ENCODE data around the gene LRRC3B.
"Not testable (repeated sequence)": the region's sequence is repeated elsewhere in the genome, so short reads cannot be mapped to it uniquely, and the experiment has no call there.

LRRC3B gene, protein sequence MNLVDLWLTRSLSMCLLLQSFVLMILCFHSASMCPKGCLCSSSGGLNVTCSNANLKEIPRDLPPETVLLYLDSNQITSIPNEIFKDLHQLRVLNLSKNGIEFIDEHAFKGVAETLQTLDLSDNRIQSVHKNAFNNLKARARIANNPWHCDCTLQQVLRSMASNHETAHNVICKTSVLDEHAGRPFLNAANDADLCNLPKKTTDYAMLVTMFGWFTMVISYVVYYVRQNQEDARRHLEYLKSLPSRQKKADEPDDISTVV

DNA sequence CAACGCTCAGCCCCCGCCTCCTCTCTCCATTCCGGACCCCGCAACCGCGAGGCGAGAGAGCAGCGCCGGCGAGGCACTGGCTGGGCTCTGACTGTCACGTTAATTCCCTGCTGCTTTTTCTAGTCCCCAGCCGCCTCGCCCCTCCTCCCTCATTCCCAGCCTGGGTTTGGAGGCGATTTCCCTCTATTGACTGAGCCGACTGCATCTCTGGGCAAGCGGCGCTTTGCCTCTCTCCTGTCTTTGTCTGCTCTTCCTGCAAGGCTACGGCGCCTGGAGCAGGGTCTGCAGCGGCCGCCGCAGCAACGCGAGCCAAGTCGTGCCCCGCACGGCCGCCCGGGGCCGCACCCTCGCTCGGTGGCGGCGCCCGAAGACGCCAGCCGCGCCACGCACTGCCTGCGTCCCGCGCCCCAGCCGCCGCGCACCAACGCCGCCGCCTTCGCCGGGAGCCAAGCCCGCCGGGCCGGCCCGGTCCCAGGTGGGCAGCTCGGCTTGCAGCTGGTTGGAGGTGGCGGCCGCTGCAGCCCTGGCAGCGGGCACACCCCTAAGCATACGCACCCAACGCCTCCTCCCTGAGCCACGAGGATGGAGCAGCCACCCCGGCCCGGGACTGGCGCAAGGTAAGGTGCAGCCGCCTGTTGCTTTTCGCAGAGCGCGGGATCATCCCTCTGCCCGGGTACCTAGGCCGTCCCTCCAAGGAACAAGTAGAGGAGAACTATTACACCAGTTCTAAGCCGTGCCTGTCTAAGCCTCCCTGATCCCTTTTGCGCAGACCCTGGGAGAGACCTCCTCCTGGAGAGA is at the start of gene LRRC3B:
Gene LRRC3B (plus strand): TSS at position 152 of the 798 bp plus-strand sequence. CDS start 86,901 bp downstream, outside the sequence.
- DNase-seq, result no peak

DNA sequence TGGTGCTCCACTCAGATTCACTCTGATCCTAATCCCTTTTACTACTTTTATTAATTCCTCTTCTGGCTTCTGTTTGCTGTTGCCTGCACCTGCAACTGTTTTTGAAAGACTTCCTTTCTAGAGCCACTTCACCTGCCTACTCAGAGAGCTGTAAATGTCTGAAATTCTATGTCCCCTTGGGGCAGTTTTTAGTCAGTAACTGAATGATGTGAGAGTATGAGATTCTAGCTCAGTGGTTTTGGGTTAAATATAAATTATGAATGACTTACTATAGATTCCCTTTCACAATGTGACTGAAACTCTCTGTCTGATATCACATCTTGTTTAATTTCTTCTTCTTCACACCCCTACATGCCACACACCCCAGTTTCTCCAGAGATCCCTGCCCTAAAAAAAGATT is 47.8 kb upstream of the LRRC3B start:
- DNase-seq, result no peak

DNA sequence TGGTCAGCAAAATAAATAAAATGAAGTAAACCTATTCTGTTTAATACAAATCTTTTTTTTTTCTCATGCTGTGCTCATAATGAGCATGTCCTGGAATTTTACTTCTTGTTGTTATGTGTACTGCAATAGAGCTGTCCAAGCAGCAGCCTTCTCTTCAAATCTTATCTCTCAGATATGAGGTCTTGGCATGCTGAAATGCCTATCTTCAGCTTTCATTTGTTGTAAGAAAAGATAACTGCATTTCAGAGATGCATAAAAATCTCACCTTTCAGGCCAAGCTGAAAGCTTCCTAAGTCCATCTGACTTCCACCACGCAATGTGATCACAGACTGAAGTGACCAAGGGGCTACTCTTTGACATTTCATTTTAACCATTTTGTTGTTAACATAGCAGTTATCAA is 43.5 kb upstream of the LRRC3B start:
- DNase-seq, result no peak

DNA sequence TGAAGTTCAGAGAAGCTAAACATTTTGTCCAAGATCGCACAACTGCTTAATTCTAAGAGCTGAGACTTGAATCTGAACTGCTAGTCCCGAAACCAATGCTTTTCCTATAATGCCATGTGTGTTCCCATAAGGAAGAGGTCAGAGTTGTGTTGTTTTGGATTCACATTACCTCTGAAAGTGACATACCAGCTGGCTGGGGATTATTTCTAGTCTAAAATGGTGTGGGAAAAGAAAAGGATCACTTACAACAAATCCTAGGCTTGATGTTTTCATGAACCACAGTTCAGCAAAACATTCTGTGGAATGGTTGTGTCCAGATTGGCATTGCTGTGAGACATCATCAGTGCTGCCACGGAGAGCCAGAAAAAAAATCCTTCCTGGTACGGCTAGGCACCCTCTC is 35.0 kb upstream of the LRRC3B start:
- DNase-seq, result no peak

DNA sequence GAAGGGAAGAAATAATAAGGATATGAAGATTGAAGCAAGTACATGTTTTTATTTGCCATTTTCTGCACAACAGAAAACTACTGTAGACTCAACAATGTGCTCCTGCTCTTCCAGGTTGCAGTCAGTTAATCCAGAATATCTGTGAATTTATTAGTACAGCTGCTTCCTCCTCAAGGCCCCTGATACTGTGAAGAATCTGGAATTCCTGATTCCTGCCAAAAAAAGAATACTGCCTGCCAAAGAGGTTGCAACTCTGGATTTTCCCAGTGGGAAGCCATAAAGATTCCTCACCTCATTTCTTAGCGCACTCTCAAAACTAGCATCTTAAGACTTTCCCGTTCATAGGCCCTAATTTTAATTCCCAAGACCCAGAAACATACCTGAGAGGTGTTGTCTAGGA is 33.6 kb upstream of the LRRC3B start:
- DNase-seq, result no peak

DNA sequence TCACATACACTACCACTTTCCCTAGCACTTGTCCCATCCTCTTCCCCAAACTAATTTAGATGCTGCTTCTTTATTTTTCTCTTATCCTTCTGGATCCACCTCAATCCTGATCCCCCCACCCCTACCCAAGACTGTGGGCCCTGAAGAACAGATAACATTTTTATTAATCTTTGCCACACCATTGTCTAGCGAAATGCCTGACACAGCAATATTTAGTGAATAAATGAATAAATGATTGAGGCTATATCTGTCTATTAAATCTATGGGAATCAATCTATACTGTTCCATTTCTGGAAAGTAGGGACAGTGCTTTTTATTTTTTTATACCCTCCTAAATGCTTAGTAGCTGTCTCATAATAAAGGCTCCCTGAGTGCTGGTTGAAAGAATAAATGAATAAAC is 32.9 kb upstream of the LRRC3B start:
- no peak for DNase-seq

DNA sequence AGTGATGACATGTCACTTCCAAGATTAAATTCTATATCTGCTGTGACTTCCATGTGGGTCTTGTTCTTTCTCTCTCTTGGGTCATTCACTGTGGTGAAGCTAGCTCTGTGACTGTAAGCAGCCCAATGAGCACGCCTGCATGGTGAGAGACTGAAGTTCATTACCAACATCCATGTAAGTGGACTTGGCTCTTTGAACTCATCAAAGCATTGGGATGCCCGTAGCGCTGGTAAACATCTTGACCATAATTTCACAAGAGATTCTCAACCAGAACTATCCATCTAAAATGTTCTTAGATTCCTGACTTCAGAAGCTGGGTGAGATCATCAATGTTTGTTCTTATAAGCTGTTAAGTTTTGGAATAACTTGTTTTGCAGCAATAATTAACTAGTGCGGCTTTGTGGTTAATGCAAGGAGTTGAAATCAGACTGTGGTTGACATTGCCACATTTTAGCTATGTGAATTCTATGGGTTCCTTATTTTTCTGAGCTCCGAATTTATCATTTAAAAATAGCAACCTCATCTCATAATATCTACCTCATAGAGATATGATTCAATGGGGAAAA is 31.6 kb upstream of the LRRC3B start:
- DNase-seq, result no peak

DNA sequence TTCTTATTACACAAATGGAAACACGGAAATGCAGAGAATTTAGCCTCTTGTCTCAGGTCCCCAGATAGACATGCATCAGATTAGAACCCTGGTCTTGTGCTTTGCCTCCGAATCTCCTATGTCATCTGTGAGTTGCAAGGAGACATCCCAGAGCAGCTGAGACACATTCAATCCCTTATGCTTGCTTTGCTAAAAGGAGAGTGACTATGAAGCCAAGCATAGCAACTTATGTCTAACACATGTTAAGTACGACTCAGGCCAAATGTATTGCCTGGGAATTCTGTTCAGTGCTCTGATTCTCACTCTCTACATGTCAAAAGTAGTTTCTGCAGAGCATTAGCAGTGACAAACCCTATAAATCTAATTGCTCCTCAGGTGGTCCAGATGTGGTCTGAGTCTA is 30.6 kb upstream of the LRRC3B start:
- DNase-seq, result no peak

DNA sequence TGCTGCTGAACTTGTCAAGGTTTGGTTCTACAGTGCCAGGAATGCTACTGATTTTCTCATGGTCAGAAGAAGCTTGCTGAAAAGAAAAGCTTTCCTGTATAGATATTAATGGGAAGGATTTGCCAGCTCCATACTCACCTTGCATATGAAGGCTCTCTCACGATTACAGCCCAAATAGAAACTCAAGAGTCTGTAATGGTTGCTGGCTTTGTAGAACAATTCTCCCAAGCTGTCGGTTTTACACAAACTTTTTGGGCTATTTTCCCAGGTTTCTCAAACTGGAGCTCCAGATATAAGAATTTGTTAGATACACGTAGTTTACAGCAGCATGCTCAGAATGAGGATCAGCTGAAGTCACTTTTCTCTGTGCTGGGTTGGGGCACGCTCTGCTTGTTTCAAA is 30.1 kb upstream of the LRRC3B start:
- no peak for DNase-seq

DNA sequence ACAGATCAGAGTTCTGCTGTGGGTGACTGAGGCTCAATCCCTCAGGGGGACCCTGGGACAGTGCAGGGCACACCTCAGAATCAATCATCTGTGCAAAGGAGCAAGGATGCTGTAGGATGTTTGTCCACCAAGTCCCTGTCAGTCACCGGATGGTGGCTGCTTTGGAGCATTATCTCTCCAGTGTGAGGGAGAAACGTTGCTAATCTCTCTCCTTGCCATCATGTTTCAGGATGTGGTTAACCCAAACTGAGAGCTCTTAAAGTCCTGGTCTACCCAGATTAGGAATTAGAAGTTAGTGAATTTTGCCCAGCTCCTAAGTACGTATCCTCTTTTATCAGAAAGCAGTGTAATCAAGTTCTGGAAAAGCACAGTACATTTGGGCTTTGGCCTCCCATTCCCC is 26.2 kb upstream of the LRRC3B start:
- no peak for DNase-seq

DNA sequence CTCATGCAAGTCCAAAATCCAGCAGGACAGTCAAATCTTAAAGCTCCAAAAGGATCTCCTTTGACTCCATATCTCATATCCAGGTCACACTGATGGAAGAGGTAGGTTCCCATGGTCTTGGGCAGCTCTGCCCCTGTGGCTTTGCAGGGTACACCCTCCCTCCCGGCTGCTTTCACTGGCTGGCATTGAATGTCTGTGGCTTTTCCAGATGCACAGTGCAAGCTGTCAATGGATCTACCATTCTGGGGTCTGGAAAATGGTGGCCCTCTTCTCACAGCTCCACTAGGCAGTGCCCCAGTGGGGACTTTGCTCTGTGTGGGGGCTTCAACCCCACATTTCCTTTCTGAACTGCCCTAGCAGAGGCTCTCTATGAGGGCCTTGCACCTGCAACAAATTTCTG is 19.3 kb upstream of the LRRC3B start:
- DNase-seq, result not testable (repeated sequence)

DNA sequence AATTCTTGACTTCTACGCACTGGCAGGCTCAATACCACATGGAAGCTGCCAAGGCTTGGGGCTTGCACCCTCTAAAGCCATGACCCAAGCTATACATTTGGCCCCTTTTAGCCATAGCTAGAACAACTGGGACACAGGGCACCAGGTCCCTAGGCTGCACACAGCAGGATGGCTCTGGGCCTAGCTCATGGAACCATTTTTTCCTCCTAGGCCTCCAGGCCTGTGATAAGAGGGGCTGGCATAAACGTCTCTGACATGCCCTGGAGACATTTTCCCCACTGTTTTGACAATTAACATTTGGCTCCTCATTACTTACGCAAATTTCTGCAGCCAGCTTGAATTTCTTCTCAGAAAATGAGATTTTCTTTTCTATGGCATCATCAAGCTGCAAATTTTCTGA is 18.8 kb upstream of the LRRC3B start:
- DNase-seq, result not testable (repeated sequence)

DNA sequence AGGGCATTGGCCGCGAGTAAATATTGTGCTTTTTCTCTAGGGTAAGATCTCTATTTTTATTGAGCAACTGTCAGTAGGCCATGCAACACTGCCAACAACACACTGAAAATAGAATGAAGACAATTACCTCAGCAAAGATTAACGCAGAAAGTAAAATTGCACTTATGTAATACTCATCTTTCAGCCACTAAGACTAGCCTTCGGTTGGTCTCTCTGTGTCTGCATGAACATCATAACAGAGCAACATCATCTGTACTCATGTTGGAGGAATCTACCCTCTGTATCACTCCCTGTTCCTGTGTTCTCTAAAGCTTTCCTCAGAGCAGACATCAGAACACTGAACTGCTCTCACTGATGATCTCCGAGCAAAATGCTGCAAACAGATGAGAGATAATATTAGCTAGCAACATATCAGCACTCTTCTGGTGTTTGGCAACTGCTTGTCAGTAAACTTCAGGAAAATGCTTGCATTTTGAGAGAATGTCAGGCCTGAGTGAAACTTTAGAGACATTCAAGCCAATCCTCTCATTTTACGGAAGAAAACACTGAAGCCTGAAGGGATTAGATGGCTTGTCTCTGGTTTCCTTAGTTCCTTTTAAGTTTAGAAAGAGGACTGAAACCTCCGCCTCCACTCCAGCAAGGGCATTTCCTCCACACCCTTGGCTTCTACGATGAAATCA is 8.4 kb upstream of the LRRC3B start:
- no peak for DNase-seq

DNA sequence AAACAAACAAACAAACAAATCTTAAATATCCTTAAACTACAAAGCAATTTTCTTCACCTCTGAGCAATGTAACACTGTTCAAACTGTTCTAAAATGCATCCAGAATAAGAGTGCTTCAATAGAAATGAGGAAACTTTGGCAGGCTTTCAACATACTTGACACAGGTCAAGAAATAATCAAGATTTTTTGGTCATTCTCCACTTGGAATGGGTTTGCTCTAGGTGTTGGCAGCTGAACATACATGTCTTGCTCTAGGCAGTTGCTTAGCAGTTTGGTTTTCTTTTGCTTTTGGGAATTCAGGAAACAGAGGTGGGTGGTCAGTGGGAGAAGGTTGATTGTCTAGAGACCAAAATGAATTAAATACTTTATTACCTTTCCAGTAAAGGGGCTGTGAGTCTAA is 1.4 kb upstream of the LRRC3B start:
- DNase-seq, result no peak

DNA sequence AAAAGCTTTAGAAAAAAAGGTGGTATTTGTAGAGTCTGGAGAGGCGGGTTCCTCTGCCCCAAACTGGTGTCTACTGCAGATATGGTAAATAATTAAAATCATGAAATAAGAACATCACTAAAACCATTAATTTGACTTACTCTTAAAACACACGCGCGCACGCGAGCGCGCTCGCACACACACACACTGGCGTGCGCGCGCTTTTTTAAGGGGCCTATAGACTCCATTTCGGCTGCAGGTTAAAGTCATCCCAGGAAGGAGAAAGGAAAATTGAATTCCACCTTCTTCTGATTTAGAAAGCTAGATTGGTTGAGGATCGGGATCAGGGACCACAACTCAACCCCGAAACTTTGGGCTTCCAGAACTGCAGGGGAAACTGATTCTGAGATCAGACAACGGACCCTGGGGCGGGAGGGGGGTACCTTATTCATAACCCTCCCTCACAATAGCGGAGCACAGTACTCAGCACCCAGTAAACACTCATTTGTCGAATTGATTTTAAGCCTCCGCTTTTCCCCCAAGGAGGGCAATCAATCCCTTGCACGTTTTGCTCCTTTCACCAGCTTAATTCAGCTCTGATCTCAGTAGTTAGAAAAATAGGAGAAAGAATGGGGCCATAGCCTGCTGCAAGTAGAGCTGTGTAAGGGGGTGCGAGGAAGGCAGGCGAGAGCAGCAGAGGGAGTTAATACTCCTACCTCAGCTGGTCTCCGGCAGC is 509 bp upstream of the LRRC3B start:
- DNase-seq, result no peak

DNA sequence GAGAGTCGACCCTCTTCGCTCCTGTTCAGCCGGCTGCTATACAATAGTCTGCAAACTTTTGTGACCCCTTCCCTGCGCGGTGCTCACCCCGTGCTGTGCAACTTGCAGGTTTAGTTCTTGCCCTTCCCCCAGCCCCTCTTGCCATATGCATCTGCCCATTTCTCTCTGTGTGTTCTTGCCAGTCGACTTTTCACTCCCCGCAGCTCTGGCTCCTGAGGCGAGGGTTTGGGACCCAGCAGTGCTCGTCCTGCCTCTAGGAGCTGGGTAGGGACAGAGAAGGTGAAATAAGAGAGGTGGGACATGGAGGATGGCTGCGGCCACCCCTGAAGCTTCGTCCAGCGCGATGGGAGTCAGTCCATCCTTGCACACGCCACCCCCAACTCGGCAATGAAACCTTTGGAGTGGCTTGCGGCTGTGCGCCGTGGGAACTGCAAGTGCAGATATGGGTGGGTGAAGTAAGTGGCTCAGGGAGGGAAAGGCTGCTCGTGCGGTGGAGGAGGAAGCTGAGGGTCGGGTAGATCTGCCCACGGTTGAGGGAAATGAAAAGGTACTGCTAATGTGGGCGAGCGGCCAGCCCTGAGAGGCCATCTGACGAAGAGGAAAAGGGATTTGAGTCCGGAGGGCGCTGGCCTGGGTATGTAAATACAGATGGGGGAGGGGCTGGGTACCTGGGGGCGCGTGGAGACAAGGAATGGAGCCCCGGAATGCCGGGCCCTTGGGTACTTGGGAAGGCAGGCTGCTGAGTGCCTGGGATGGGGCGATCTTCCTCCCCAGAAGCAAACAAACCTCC is 1.0 kb downstream of the LRRC3B start:
- no peak for DNase-seq

DNA sequence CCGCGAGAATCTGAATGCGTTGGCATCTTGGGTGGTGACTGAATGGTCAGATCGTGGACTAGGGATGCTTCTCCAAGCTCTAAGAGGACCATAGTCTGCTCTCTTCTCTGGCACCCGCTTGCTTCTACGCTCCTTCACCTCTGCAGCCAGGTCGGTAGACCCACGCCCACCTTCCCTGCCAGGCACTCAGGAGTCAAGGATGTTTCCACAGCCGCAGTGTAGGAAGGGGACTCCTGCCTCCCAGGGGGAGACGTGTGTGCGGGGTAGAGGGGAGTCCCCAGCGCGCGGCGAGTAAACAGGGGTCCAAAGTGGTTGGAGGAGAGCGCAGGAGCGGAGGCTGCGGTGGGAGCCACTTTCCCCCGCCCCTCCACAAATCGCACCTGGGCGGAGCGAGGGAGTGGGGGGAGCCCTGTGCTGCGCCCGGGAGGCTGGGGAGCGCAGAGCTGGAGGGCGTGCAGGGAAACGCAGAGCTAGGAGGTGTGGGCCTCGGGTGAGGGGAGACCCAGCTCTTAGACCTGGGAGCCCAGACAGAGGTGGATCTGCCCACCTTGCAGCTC is 1.7 kb downstream of the LRRC3B start:
- no peak for DNase-seq

DNA sequence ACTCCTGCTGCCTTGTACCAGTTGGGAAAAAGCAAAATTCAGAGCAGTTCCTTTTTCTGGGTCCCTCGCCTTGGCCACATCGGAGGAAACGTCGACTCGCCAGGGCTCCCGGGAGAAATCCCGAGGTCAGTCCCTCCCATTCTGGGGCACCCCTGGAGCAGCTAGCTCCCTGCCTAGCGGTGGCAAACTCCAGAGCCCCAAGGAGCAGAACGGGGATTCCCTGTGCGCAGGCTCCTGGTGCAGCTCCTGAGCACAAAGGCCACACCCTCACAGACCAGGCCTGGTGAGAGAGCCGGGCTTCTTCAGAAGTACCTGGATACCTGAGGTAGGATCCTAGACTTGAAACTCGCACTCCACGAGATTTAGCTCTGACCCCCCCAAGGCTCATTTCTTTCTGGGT is 2.6 kb downstream of the LRRC3B start:
- DNase-seq, result no peak

DNA sequence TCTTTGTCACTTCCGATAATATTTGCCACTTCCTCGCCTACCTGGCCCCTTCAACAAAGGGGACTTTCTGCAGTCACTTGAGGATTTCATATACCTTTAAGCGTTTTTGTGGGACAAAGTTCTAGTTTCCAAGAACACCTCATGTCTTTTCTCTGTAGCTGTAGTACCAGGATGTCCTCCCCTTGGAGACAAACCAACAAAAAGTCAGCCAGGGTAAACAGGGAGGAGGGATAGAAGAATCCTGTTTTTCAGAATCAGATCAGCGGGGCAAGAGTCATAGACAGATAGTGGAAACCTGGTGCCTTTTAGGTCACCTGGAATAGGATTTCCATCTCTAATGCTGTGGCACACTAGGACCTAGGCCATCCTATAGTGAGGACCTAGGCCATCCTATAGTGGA is 4.5 kb downstream of the LRRC3B start:
- DNase-seq, result no peak

DNA sequence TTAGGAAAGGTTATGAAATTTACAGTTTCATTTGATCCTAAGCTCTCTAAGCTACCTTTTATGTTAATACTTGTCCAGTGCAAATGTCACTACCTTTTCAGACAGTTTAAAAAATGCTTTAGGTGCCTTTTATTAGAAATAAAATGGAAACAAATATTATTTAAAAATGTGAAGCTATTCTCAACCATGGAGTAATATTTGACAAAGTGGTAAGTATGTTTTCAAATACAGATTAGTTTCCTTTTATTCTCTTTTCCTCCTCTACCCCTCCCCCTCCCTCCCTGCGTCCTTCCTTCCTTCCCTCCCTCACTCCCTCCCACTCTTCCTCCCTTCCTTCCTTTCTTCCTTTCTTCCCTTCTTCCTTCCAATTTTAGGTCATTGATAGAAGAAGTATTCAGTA is 6.3 kb downstream of the LRRC3B start:
- DNase-seq, result no peak

DNA sequence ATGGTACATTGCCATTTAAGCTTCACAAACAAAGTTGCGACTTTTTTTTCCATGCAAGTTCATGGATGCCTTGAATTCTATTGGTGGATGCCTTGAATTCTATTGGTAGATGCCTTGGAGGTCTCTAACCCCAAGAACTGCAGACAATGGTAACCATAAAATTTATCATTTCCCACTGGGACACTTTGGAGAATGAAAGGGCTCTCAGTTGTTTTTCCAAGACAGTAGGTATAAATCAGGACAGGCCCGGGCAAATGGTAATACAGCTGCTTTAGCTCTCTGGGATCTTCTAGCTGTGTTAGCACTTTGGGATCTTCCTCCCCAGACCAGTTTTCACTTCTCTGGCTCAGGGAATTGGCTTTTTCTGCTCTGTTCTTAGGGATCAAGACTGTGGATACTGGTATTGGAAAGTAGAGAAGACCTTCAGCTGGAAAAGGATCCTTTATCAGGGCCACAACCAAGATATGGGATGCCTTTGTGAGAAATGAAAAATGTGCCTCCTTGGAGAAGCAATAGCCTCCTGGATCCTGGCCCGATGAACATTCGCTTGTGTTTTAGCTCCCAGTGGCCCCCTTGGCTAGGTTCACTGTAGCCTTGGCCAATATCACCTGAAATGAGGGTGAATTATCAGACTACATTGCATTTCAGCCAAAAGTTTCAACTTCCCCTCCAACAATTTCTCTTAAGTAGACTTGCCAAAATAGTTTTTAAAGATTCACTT is 8.3 kb downstream of the LRRC3B start:
- no peak for DNase-seq

Data from EL (cell line).